ENCODE results near the gene ZSWIM4.

DNA sequence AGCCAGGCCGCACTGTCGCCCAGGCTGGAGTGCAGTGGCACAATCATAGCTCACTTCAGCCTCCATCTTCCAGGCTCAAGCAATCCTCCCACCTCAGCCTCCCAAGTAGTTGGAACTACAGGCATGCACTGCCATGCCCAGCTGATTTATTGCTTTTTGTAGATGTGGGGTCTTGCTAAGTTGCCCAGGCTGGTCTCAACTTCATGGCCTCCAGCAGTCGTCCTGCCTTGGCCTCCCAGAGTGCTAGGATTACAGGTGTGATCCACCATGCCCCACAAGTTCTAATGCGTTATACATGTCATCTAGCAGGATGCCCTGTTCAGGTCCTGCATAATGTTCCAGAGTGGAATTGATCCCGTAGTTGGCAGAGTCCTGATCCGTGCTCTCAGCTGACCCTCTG, 16.4 kb upstream of the ZSWIM4 start:
- TF ChIP-seq, protein P1, sequence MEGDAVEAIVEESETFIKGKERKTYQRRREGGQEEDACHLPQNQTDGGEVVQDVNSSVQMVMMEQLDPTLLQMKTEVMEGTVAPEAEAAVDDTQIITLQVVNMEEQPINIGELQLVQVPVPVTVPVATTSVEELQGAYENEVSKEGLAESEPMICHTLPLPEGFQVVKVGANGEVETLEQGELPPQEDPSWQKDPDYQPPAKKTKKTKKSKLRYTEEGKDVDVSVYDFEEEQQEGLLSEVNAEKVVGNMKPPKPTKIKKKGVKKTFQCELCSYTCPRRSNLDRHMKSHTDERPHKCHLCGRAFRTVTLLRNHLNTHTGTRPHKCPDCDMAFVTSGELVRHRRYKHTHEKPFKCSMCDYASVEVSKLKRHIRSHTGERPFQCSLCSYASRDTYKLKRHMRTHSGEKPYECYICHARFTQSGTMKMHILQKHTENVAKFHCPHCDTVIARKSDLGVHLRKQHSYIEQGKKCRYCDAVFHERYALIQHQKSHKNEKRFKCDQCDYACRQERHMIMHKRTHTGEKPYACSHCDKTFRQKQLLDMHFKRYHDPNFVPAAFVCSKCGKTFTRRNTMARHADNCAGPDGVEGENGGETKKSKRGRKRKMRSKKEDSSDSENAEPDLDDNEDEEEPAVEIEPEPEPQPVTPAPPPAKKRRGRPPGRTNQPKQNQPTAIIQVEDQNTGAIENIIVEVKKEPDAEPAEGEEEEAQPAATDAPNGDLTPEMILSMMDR (IDR thresholded peaks at IDR 0.05) = no peak
- no peak for TF ChIP-seq POLR2A (IDR thresholded peaks at IDR 0.05)
